ENCODE results near the gene NUDT15.

NUDT15 gene

GRCh38 chr13:48012668-48013067 lies 24.9 kb upstream of the NUDT15 start:
- no peak overlapping the region for H3K4me3 ChIP-seq (replicated peaks; ENCODE audit: low read depth, low read length)
- no peak for DNase-seq (ENCODE audit: low read depth)
- TF ChIP-seq, protein P1, sequence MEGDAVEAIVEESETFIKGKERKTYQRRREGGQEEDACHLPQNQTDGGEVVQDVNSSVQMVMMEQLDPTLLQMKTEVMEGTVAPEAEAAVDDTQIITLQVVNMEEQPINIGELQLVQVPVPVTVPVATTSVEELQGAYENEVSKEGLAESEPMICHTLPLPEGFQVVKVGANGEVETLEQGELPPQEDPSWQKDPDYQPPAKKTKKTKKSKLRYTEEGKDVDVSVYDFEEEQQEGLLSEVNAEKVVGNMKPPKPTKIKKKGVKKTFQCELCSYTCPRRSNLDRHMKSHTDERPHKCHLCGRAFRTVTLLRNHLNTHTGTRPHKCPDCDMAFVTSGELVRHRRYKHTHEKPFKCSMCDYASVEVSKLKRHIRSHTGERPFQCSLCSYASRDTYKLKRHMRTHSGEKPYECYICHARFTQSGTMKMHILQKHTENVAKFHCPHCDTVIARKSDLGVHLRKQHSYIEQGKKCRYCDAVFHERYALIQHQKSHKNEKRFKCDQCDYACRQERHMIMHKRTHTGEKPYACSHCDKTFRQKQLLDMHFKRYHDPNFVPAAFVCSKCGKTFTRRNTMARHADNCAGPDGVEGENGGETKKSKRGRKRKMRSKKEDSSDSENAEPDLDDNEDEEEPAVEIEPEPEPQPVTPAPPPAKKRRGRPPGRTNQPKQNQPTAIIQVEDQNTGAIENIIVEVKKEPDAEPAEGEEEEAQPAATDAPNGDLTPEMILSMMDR (IDR thresholded peaks at IDR 0.05; ENCODE audit: low read length, missing control alignments) = no peak

GRCh38 chr13:48014359-48014758 lies 23.2 kb upstream of the NUDT15 start:
- no peak overlapping the region for H3K4me3 ChIP-seq (replicated peaks; ENCODE audit: low read depth, low read length)
- DNase-seq (ENCODE audit: low read depth) = no peak
- TF ChIP-seq, protein P1 (IDR thresholded peaks at IDR 0.05; ENCODE audit: low read length, missing control alignments) = no peak

DNA sequence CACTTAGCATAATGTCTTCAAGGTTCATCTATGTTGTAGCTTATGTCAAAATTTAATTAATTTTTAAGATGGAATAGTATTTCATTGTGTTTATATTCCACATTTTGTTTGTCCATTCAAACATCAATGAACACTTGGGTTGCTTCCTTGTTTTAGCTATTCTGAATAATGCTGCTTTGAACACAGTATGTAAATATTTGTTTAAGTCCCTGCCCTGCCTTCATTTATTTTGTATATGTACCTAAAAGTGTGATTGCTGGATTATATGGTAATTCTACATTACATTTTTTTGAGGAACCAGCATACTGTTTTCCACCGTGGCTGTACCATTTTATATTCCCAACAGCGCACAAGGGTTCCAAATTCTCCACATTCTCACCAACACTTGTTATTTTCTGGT lies 18.9 kb upstream of the NUDT15 start:
- no peak overlapping the region for H3K4me3 ChIP-seq (replicated peaks; ENCODE audit: low read depth, low read length)
- DNase-seq (ENCODE audit: low read depth) = no peak
- TF ChIP-seq, protein P1 (IDR thresholded peaks at IDR 0.05; ENCODE audit: low read length, missing control alignments) = no peak

- DNase-seq (ENCODE audit: low read depth) = no peak
- TF ChIP-seq, protein P1 (IDR thresholded peaks at IDR 0.05; ENCODE audit: low read length, missing control alignments) = no peak
- no peak overlapping the region for H3K4me3 ChIP-seq (replicated peaks; ENCODE audit: low read depth, low read length)
Observed at GRCh38 chr13:48019796-48020195, 17.7 kb upstream of the NUDT15 start.

DNA sequence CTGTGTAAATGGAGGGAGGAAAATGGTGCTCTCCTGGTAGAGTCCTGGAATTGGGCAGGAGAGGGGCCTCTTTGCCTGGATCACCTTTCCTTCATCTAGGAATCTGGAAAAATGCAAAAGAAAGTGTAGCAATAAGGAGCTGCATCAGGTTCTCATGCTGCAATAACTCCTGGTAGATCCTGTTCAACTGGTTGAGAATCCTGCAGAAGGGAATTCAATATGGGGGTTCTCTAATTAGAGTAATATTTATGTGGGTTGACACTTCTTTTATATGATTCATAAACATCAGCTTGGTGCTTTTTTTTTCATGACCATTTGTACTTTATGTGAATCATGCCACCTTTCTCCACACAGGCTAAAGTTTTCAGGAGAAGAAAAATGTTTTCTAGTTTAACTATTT lies 9.5 kb upstream of the NUDT15 start:
- TF ChIP-seq, protein P1 (IDR thresholded peaks at IDR 0.05; ENCODE audit: low read length, missing control alignments) = no peak
- H3K4me3 ChIP-seq (replicated peaks; ENCODE audit: low read depth, low read length) = no peak overlapping the region
- DNase-seq (ENCODE audit: low read depth) = no peak

DNA sequence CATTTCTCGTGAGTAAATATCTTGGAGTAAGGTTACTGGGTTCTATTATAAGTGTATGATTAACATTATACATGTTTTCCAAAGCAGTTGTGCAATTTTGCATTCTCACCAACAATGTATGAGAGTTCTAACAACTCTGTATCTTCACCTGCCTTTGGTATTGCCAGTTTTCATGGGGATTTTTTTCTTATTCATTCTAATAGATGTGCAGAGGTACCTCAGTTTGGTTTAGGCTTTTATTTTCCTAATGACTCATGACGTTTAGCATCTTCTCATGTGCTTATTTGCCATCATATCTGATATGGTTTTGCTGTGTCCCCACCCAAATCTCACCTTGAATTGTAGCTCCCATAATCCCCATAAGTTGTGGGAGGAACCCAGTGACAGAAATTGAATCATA lies 7.7 kb upstream of the NUDT15 start:
- TF ChIP-seq, protein P1 (IDR thresholded peaks at IDR 0.05; ENCODE audit: low read length, missing control alignments) = no peak
- no peak overlapping the region for H3K4me3 ChIP-seq (replicated peaks; ENCODE audit: low read depth, low read length)
- DNase-seq (ENCODE audit: low read depth) = no peak

GRCh38 chr13:48038761-48039160 lies 1.2 kb downstream of the NUDT15 start:
- TF ChIP-seq, protein P1 (IDR thresholded peaks at IDR 0.05; ENCODE audit: low read length, missing control alignments) = no peak
- H3K4me3 ChIP-seq (replicated peaks; ENCODE audit: low read depth, low read length) = peak overlapping the region; percentile 72
- DNase-seq (ENCODE audit: low read depth) = no peak
